GM18517 (cell line): ENCODE measurements around the gene TCEA2.
"Not testable (repeated sequence)": the region's sequence is repeated elsewhere in the genome, so short reads cannot be mapped to it uniquely, and the experiment has no call there.

ENCODE experiments used
- ATAC-seq: cut with Tn5 transposase; IDR thresholded peaks from one replicate; pipeline ENCODE4 v1.9.1; 2021; ENCODE audit warnings: mild to moderate bottlenecking, moderate library complexity; ENCODE audit not compliant: unreplicated experiment

Gene TCEA2

DNA sequence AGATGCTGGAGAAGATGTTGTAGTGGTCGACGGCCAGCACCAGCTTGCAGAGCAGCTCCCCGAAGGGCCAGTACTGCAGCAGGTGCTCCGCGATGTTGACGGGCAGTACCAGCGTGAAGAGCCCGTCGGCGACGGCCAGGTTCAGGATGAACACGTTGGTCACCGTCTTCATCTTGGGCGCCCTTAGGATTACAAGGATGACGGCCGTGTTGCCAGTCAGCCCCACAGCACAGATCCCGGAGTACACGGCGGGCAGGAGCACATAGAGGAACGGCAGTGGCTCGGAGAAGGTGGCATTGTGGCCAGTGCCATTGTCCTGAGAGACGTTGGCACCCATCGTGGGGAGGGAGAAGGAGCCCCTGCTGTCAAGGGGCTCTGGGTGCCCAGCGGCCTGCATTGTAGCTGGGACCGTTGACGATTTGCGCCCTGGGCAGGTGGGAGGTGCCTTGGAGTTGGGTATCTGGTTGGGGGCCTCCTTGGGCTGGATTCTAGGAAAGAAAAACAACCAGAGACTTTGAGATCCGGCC, 43.5 kb downstream of the TCEA2 start:
- no peak for ATAC-seq

DNA sequence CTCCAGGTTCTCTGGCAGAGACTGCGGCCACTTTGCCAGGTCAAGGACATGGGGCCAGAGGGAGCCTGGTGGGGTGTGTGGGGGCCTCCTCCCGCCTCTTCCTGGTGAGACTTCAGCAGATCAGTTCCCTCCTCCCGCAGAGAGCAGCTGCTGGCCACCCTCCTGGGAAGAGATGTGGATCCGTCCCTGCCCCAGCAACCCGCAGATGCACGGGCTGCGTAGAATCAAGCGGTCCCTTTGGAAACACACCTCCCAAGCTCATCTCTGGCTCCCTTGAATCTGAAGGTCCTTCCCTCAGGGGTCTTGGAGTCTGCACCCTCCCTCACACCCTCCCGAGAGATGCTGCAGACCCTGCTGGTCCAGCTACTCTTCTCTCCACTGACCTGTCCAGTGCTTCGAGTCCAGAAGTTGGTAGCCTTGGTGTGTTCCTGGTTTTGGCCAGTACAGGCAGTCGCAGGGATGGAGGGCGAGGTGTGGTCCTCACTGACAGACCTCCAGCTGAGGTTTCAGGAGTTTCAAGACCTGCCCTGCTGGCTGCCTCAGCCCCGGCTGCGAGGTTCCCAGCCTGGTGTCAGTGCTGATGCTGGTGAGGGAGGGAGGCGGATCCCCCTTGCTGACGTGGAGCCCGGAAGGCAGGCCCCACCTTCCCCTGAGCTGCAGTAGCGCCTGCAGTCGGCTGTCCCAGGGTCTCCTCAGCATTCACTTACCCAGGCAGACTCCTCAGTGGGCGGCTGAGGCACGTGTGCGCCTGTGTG, 44.2 kb downstream of the TCEA2 start, which contains the start of gene NPBWR2:
TSS of gene NPBWR2 (minus strand) at position 585 of the 755 bp plus-strand sequence. CDS start 734 bp downstream, outside the sequence.
- ATAC-seq = no peak

DNA sequence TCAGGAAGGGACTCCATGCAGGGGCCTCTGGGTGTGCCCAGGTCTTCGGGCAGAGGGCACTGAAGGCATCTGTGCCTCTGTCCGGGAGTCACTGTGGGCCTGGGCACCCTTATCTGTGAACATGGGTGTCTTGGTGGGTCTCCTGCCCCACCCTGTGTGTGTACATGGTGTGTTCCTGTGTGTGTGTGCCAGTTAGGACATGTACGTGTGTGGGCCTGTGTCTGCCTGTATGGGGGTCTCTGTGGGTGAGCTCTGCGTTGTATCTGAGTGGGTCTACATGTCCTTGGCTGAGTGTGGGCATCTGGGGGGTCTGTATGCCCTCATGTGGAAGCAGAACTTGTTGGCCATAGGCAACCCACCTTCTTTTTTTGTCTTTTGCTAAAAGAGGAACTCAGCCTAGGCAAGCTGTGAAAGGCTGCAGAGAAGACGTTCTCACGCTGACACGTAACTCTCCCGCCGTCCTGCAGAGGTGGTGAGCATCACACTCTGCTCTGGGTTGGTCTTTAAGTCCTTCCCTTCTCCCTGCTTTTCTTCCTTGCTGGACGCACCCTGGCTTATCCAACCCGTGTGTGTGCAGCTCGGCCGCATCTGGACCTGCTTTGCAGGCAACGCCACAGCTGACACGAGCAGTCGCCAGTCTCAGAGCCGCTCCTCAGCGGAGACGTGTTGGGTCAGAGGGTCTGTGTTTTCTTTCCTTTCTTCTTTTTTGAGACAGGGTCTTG, 44.9 kb downstream of the TCEA2 start:
- ATAC-seq = no peak

DNA sequence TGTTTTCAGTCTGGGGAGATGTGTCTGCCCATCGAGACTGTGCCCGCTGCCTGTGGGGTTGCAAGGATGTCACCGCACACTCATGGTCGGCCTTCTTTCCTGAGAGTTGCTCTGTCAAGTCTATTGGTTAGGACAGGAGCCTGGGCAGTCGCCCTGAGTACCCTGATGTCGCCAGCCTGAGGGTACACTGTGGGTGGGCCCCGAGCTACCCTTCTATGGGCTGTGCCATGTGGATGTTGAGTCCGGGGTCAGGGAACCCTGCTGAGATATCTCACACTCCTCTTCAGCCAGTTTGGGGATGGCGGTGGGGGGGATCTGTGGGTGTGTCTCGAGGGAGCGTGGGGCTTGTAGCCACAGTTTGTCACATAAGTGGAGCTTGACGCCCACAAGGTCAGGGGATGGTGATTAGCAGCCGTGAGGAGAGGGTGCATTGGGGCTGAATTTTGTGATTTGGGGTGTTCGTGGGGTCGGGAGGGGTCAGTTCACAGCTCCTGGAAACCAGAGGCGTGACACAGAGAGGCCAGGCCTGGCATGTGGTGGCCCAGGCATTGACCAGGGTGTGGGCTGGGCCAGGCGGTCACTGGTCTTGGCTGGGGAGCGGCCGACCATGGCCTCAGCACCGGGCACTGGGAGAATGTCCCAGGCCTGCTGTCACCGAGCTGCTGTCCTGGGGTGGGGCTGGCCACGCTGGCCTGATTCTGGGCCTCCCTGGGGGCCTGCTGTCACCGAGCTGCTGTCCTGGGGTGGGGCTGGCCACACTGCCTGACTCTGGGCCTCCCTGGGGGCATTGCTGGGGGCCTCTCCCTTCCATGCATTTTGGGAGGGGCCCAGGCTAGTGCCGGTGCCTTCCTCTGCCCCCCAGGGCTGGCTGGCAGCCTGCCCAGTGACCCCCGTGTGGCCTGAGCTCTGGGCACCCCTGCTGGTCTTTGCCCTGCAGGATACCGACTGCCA, 46.0 kb downstream of the TCEA2 start:
- no peak for ATAC-seq

DNA sequence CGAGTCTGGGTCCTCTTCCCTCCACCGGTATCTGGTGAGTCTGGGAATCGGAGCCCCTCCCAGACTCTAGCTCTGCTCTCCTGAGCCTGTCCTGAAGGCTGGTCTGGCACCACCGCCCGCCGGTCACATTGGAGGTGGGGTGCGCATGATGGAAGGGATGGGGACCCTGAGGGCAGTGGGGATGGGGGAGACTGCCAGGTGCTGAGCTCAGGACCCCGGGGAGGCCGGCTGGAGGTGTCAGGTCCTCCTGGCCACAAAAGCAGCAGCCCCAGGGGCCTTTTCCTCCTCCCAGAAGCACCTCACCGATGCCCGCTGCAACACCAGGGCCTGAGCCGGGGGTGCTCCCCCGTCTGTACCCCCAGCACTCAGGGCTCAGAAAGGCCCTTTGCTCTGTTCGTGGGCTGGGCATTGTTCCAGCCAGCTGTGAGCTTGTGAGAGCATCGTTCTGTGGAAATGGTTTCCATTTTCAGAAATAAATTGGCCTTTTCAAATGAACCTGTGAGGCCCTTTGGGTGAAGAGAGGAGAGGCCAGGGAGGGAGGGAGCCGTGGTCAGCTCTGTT, 46.9 kb downstream of the TCEA2 start:
- ATAC-seq = no peak

DNA sequence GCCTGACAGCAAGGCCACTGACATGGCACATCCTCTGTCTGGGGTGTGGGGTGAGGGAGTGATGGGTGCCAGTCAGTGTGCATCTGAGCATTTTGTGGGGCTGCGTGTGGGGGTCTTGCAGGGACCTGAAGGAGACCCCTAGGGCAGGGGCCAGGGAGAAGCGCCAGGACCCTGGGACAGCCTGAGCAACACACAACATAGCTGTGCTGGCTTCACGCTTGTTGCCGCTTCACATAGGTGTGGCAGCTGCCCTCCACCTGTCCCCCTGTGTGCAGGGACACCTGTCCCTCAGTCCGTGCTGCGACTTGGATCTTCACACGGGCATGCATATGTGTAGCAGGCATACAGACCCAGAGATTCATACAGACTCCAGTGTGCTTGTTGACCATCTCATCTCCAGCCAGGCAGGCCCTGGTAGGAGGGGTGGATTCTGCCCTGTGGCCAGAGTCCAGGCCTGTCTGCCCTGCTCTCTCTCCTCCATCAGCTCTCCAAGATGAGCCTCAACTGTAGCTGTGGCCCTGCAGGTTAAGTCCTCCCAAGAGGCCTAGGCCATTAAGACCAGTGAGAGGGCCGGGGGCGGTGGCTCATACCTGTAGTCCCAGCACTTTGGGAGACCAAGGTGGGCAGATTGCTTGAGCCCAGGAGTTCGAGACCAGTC, 47.5 kb downstream of the TCEA2 start:
- no peak for ATAC-seq

DNA sequence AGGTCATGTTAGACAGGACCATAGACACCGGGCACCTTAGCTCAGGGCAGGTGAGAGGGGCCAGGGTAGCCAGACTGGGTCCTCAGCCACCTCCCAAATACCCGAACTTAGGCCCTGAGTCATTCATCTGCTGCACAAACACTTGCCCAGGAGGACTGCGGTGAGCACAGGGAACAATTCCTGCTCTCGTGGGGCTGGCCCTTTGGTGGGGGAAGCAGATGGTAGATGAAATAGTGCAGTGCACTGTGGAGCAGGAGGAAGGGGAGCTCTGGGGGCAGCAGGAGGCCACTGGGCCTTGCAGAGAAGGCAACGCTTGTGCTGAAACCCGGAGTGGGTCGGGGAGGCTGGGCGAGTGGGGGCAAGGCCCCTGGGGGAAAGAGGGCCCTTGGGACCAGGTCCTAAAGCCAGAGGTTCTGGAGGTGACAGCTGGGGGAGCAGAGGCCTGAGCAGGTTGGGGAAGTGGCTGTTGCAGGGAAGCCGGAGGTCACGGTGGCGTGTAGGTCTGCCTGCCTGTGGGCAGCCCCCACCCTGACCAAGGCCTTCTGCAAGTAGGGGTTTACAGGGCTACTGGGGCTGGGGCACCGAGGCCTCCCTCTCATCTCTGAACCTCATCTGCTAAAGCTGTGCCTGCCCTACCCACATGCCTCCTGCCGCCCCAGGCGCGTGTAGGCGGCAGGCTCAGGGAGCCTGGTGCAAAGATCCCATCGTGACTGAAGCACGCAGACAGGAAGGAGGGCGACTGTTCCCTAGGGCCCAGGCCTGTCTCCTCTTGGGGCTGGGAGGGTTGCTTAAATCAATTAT, 49.0 kb downstream of the TCEA2 start:
- no peak for ATAC-seq

DNA sequence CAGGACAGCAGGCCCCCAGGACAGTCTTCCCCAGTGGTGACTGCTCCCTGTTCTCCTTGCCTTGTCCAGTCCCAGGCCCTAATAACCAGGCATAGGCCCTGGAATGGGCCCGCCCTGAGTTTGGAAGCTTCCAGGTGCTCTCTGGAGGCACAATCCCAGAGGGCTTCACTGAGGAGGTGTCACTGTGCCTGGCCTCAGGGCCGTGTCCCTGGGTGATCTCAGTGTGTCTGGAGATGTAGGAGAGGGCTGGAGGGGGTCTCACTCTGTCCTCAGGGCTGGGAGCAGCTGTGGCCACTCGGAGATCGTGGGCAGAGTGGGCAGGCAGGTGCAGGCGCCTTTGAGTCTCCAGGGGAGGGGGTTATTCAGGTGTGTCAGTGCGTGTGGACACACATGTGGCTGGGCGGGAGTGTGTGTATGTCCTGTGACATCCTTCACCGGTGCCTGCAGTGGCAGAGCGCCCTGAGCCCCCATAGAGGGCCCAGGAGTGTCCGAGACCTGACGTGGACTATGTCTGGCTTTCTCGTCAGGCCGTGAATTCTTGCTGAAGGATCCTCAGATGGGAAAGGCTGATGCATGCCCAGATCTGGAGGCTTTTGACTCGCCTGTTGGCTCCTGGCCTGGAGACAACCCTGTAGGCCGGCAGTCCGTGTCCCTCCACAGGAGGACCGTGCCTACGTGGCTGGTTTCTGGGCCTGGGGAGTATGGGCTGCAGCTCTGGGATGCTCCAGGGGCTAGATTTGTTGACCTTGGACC, 49.9 kb downstream of the TCEA2 start:
- no peak for ATAC-seq

DNA sequence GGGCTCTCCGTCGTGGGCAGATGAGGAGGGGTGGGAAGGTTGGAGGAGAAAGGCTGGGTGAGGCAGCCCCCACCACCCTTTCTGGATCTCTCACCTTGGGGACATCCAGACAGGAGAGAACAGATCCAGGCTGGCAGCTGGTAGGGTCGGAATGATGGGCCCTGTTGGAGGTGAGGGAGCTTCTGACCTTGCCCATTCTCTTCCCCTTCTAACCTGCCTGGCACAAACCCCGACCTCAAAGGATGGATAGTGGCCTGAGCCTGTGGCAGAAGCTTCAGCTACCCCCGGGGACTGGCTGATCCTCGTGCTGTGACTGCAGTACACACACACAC, 50.4 kb downstream of the TCEA2 start:
- no peak for ATAC-seq

DNA sequence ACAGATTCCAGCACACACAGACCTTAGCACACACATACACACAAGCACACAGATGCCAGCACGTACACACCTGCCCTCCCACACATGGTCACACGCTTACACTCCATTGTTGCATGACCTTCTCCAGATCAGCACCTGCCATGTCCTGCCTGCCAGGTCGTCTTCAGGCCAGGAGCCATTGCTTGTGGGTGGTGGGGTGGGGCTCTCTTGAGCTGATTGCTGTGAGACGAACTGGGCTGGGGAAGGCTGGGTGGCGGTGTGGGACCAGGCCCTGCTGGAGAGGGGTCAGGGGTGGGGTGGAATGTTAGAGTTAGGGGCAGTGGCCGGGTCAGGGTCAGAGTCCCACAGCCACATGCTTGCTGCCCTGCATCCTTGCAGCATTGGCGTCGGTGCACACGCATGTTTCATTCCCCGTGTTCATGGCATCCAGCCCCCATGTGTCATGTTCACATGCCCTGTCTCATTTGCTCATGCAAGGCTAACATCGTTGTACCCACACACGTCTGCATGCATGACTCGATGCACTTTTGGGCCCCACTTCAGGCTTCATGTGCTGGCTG, 50.9 kb downstream of the TCEA2 start:
- ATAC-seq = no peak

DNA sequence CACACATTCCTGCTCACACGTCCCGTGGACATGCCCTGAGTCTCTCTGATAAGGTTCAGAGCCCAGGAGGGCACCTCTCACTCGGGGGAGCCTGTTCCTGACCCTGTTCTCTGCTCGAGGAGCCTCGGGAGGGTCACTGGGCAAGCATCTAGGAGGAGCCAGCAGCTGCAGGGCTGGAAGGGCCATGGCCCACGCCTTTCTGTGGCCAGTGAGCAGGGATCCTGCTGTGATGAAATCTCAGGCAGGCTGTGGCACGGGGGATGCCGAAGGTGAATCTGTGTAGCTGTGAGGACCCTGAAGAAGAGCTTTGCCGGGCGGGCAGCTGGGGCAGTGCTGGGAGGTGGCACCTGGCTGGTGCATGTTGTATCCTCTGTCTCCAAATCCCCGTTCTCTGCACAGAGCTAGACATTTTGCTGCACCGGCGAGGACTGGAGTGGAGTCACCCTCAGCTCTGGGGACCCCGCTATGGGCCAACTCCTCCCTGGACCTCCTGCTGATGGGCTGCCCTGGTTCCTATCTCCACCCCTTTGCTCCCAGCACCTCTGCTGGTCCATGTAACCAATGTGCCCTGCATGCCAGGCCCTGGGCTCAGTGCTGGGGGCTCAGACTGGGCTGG, 51.5 kb downstream of the TCEA2 start:
- no peak for ATAC-seq

DNA sequence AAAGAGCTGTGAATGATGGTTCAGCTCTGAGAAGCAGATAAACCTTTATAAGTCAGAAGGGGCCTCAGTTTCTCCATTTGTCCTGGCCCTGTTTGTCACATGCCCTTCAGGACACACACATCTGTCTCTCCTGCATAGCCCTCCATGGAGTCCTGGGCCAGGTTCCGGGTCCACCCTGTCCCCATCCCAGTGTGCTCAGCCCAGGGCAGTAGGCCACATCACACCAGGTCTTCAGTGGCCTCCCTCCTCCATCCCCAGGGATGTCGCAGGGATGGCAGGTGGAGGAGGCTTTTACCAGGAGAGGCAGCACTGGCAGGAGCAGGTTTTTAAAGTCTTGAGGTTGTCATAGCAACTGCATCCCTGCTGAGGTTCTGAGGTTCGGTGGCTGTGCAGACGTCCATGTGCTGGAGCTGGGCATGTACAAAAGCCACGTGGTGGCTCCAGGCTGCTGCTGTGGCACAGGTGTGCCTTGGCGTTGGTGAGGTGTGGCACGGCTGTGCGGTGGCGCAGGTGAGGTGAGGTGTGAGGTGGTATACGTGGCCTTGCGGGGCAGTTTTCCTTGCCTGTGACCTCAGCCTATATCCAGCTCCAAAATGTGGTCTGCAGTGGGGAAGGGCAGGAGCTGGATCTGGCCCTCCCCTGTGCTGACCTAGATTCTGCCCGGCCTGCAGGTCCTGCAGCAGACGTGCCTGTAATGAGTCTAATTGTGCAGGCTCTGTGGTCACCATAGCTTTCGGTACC, 52.3 kb downstream of the TCEA2 start:
- no peak for ATAC-seq

DNA sequence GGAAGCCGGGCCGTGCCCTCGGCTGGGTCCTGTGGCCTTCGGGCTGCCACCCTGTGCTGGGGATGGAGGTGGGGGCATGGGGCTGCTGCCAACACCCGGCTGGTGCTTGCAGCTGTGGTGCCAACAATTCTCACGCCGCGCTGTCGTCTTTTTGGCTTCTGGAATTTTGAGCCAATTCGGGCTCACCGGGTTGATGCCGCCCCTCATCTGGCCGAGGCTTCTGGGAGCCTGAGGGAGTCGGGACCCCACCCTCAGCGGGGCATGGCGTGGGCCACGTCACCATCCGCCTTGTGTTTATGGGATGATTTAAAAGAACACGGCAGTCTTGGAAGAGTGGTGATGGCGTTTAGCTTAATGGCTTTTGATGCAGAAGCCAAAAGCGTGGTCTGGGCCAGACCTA, 53.0 kb downstream of the TCEA2 start:
- no peak for ATAC-seq

DNA sequence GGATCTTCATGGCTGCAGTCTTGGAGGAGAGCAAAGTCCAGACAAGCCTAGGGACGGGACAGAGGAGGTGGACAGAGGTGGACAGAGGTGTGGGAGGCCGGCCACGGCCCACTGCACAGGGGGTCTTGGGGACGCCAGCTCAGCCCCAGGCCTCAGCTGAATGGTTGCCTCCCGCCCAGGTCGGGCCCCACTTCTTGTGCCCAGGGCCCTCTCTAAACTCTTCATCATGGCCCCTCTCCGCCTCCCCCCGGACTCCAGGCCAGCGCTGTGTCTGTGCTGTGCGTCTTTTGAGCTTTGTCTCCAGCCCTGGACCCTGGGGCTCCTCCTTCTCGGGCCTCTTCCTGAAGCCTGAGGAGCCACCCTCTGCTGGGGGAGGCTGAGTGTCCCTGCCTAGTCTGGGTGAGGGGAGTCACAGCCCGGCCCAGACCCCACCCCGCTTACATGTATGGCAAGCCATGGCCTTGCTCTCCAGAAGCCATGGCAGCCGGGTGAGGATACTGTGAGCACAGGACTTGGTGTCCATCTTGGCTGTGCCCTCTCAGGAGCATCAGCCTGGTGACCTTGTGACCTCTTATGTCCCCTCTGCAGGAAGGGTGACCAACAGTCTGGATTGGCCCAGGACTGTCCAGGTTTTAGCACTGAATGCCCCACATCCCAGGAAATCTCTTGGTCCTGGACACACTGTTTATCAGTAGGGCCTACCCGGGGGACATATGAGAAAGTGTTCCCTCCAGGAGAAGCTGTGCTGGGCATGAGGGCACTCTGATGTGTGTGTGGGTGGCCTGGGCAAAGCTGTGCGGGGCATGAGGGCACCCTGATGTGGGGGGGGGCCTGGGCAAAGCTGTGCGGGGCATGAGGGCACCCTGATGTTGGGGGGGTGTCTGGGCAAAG, 53.8 kb downstream of the TCEA2 start:
- no peak for ATAC-seq

DNA sequence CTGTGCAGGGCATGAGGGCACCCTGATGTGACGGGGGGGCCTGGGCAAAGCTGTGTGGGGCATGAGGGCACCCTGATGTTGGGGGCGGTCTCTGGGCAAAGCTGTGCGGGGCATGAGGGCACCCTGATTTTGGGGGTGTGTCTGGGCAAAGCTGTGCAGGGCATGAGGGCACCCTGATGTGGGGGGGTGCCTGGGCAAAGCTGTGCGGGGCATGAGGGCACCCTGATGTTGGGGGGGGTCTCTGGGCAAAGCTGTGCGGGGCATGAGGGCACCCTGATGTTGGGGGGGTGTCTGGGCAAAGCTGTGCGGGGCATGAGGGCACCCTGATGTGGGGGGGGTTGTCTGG, 54.4 kb downstream of the TCEA2 start:
- ATAC-seq = not testable (repeated sequence)

DNA sequence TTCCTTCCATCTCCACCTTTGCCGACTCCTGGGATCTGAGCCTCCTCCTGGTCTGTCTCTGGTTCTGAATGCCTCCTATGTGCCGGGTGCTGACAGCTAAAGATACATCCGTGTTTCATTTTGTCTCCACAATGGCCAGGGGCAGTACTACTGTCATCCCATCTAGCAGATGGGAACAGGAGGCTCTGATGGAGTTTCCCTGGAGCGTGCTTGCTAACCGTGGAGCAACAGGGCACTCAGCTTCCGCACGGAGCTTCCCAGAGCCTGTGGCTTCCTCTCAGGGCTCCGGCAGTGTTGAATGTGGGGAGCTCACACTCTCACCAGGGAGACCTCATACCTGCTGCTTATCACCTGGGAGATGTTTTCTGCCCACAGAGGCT, 56.3 kb downstream of the TCEA2 start:
- no peak for ATAC-seq
